Keratinocyte (primary cell): ENCODE data around the gene PTPN20. TPM values are rescaled to one million over a fixed set of nuclear protein-coding genes. Genes with fewer than 3 reads are reported as not detected.
"Not testable (repeated sequence)": the region's sequence is repeated elsewhere in the genome, so short reads cannot be mapped to it uniquely, and the experiment has no call there.

Source experiments
- DNase-seq: peaks from one replicate; pipeline ENCODE4 v3.0.0-alpha.2; 2011; ENCODE audit warnings: low read depth, missing footprints, low spot score
- FAIRE-seq: peaks from 2 replicates; lab custom pipeline; 2011; peaks lifted over from hg19 to GRCh38; lab: Jason Lieb, UNC
- H2AFZ ChIP-seq: 2 replicates; pipeline ENCODE4 v1.6.0; 2012; ENCODE audit warnings: low read length, control low read depth, inconsistent platforms; ENCODE audit not compliant: control insufficient read depth
- H3K27ac ChIP-seq: 2 replicates; pipeline ENCODE4 v1.5.1; 2011; ENCODE audit warnings: low read length; ENCODE audit not compliant: control insufficient read depth, insufficient read depth
- H3K27me3 ChIP-seq: 3 replicates; pipeline ENCODE4 v1.6.0; 2011; ENCODE audit warnings: low read length; ENCODE audit not compliant: control insufficient read depth, insufficient read depth; ENCODE audit errors: extremely low read depth
- H3K36me3 ChIP-seq, 2 experiments: 2 replicates in 1 of 2; 3 replicates in 1 of 2; pipeline ENCODE4 v1.5.1; 2011; ENCODE audit warnings: low read length in 2 of 2, mild to moderate bottlenecking in 1 of 2; ENCODE audit not compliant: control insufficient read depth in 2 of 2, insufficient read depth in 2 of 2; ENCODE audit errors: extremely low read depth in 1 of 2
- H3K4me1 ChIP-seq: 3 replicates; pipeline ENCODE4 v1.5.1; 2011; ENCODE audit warnings: low read length; ENCODE audit not compliant: control insufficient read depth, insufficient read depth; ENCODE audit errors: extremely low read depth
- H3K4me2 ChIP-seq: 3 replicates; pipeline ENCODE4 v1.6.0; 2011; ENCODE audit warnings: low read depth, low read length; ENCODE audit not compliant: control insufficient read depth, insufficient read depth; ENCODE audit errors: extremely low read depth
- H3K4me3 ChIP-seq, 3 experiments: fragments of 200-600 bp in 1 of 3; sonication (generic) in 1 of 3; 2 replicates in 2 of 3; 3 replicates in 1 of 3; pipeline ENCODE4 v1.5.1; 2011 to 2016; ENCODE audit warnings: low read length in 3 of 3, mild to moderate bottlenecking in 3 of 3, control low read depth in 2 of 3, inconsistent platforms in 1 of 3, low read depth in 1 of 3, mixed read lengths in 1 of 3, mixed run types in 1 of 3, moderate library complexity in 1 of 3; ENCODE audit not compliant: control insufficient read depth in 2 of 3, insufficient read depth in 2 of 3; ENCODE audit errors: extremely low read depth in 1 of 3
- H3K79me2 ChIP-seq: 2 replicates; pipeline ENCODE4 v1.6.0; 2012; ENCODE audit warnings: low read length; ENCODE audit not compliant: control insufficient read depth, insufficient read depth
- H3K9ac ChIP-seq: 3 replicates; pipeline ENCODE4 v1.6.0; 2011; ENCODE audit warnings: low read length; ENCODE audit not compliant: control insufficient read depth, insufficient read depth; ENCODE audit errors: extremely low read depth
- H3K9me1 ChIP-seq: 3 replicates; pipeline ENCODE4 v1.6.0; 2011; ENCODE audit warnings: low read length; ENCODE audit not compliant: control insufficient read depth, insufficient read depth; ENCODE audit errors: extremely low read depth
- H3K9me3 ChIP-seq: 2 replicates; pipeline ENCODE4 v1.5.1; 2012; ENCODE audit warnings: low read depth, low read length; ENCODE audit not compliant: control insufficient read depth
- H4K20me1 ChIP-seq: 3 replicates; pipeline ENCODE4 v1.6.0; 2011; ENCODE audit warnings: low read length; ENCODE audit not compliant: control insufficient read depth, insufficient read depth; ENCODE audit errors: extremely low read depth
- dilution Hi-C: fragments of 300-500 bp; cut with MboI; formaldehyde crosslinking; loops from one replicate; pipeline ENCODE4 v1.7.0; 2020; ENCODE audit warnings: low sequenced_read_pairs; ENCODE audit not compliant: extremely low pct_ligation_motif_present
- polyA plus RNA-seq, 5 experiments: library from polyadenylated mRNA; depleted of rRNA in 3 of 5; stranded (reverse) in 3 of 5; stranded (forward) in 1 of 5; unstranded in 1 of 5; fragments of >200 nt; gene quantifications; 1 replicate in 1 of 5; 2 replicates in 3 of 5; 3 replicates in 1 of 5; pipeline versions ENCODE4 v1.2.1 to v1.2.3, GENCODE V29; 2011 to 2012; ENCODE audit warnings: missing spikeins in 2 of 5, low read depth in 1 of 5, low replicate concordance in 1 of 5
- TF ChIP-seq, protein P1 (sequence below), 3 experiments: IDR thresholded peaks in 1 of 3; conservative IDR thresholded peaks in 1 of 3; optimal IDR thresholded peaks in 1 of 3; 2 replicates in 2 of 3; 3 replicates in 1 of 3; pipeline versions ENCODE3 to v1.5.1; 2011; ENCODE audit warnings: low read length in 3 of 3, mild to moderate bottlenecking in 3 of 3, moderate library complexity in 2 of 3, control low read depth in 1 of 3, inconsistent platforms in 1 of 3; ENCODE audit not compliant: insufficient read depth in 2 of 3; ENCODE audit errors: extremely low read depth in 1 of 3

The PTPN20 gene
- polyA plus RNA-seq, 1 donor (not counting 4 experiments of a cell fraction or from before 2014, with no cell fraction given) = 7.3 TPM

DNA sequence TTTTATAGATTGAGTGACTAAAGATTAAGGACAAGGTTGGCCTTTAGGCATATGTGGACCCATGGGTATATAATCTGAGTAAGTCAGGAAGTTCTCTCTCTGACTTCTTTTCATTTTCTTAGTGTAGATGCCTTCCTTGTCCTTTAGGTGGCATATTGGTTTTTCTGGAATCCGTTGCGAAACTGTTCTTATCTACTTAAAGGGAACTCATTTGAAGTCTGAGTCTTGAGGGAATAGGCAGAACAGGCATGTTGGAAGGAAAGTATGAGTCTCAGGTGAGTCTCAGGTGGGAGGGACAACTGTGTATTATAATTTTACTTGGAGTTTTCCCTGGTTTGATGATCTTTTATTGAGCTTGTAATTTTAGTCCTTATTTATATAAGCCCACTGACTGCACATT lies 14.6 kb downstream of the PTPN20 start:
- DNase-seq = not testable (repeated sequence)

DNA sequence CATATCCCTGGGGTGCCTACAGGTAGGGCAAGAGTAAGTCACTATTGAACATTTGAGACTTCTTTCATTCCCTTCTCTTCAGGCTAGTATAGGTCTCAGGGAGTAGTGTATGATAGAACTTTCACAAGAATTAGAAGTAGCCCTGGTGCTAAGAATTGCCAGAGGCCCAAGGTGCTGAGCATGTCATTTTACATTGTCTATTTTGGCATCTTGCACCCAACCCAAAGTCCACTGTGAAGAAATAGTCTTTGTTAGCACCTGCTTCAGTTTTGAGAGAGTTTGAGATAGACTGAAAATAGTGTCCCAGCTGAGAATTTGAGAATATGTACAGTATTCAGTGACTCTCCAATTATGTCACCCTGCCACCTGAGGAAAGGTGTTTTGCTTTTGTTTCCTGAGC lies 17.6 kb downstream of the PTPN20 start:
- dilution Hi-C loops = not testable (repeated sequence)

More for the DNA sequence above, 14.6 kb downstream of the PTPN20 start:
- H3K9me3 ChIP-seq, H3K4me2 ChIP-seq, H3K79me2 ChIP-seq, H3K9me1 ChIP-seq, FAIRE-seq, H3K4me3 ChIP-seq, H3K9ac ChIP-seq, H3K27ac ChIP-seq, H3K27me3 ChIP-seq, H4K20me1 ChIP-seq, H3K36me3 ChIP-seq, H2AFZ ChIP-seq, H3K4me1 ChIP-seq, dilution Hi-C loops: not testable (repeated sequence)
- TF ChIP-seq, protein P1, sequence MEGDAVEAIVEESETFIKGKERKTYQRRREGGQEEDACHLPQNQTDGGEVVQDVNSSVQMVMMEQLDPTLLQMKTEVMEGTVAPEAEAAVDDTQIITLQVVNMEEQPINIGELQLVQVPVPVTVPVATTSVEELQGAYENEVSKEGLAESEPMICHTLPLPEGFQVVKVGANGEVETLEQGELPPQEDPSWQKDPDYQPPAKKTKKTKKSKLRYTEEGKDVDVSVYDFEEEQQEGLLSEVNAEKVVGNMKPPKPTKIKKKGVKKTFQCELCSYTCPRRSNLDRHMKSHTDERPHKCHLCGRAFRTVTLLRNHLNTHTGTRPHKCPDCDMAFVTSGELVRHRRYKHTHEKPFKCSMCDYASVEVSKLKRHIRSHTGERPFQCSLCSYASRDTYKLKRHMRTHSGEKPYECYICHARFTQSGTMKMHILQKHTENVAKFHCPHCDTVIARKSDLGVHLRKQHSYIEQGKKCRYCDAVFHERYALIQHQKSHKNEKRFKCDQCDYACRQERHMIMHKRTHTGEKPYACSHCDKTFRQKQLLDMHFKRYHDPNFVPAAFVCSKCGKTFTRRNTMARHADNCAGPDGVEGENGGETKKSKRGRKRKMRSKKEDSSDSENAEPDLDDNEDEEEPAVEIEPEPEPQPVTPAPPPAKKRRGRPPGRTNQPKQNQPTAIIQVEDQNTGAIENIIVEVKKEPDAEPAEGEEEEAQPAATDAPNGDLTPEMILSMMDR (optimal IDR thresholded peaks at IDR 0.05 in 1 of 3, IDR thresholded peaks at IDR 0.05 in 1 of 3, conservative IDR thresholded peaks at IDR 0.05 in 1 of 3; ENCODE audit: extremely low read depth in 1 of 3, insufficient read depth in 2 of 3, low read length in 3 of 3) = peak in 1 of 3 experiments; percentile 10

DNA sequence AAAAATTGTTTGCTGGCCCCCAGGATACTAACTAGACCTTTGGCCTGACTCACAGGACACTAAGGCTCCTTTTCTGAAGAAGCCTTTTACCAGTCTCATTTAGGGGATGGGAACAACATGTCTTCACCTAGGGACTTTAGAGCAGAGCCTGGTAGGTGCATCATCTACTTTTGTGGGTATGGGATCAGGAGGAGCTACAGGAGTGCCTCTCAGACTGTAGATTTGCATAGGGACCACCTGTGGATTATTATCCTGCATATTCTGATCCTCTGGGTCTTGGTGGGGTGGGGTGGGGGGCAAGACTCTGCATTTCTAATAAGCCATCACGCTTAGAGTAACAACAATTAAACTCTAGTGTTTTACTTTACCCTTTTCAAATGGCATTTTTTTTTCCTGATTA lies 21.2 kb downstream of the PTPN20 start:
- FAIRE-seq, H3K9me3 ChIP-seq, DNase-seq, dilution Hi-C loops, H2AFZ ChIP-seq, H3K9me1 ChIP-seq, H3K9ac ChIP-seq, H3K4me1 ChIP-seq, H3K27ac ChIP-seq, H3K27me3 ChIP-seq, H4K20me1 ChIP-seq, H3K36me3 ChIP-seq, H3K4me3 ChIP-seq, H3K4me2 ChIP-seq, H3K79me2 ChIP-seq: not testable (repeated sequence)

More for the DNA sequence above, 17.6 kb downstream of the PTPN20 start:
- H3K9me1 ChIP-seq, FAIRE-seq, DNase-seq, H3K9ac ChIP-seq, H3K27me3 ChIP-seq, H3K79me2 ChIP-seq, H3K4me2 ChIP-seq, H3K27ac ChIP-seq, H3K36me3 ChIP-seq, H3K4me3 ChIP-seq, H3K4me1 ChIP-seq, H2AFZ ChIP-seq, H3K9me3 ChIP-seq, H4K20me1 ChIP-seq: not testable (repeated sequence)

DNA sequence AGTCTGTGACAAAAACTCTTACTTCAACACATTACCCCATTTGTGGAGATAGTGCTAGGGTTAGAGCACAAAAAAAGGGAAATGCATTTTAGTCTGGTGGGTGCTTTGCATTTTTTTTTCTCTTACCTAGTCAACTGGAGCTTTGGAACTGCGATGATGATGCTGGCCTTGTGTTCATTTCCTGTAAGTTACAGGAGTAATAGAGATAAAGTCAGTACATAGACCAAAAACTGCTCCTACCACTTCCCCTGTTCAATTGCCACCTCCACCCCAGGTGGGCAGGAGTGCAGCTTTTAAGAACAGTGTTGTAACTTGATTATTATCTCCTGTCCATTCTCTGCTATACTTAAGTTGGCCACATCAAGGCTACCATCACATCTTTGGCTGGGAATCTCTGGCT lies 29.9 kb downstream of the PTPN20 start:
- H3K4me1 ChIP-seq, H3K4me2 ChIP-seq, H3K9me1 ChIP-seq, FAIRE-seq, H3K9me3 ChIP-seq, H3K9ac ChIP-seq, H2AFZ ChIP-seq, H3K27ac ChIP-seq, H3K79me2 ChIP-seq, H3K4me3 ChIP-seq, H3K27me3 ChIP-seq, DNase-seq, H3K36me3 ChIP-seq, dilution Hi-C loops, H4K20me1 ChIP-seq: not testable (repeated sequence)
